ENCODE measurements around the gene CTXN2. TPM values are rescaled to one million over a fixed set of nuclear protein-coding genes. Genes with fewer than 3 reads are reported as not detected.

CTXN2 gene
- total RNA-seq, 1 experiment from 2014 or later = 0.05 TPM

DNA sequence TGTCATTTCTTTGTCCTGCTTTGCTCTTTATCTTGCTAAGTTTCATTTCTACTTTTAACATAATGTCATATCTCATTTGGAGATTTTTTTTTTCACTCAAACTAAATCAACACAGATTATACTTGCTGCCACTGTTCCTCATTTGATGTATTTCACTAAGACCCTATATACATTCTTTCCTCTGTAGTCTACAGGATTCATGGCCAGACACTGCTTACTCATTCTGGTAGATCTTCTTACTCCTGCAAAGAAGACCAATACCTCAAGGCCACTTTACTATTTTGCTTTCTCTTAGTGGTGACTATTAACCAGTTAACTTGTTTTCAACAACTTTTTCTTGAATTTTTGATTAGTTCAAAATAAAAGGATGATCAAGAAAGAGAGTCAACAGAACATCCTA is 44.1 kb upstream of the CTXN2 start:
- DNase-seq (ENCODE audit: low read depth, low spot score) (no peak), ATAC-seq (no peak)
- ChIA-PET POLR2A (no interaction called here), CTCF (no interaction called here)
- peaks cover 15% of the 10 kb centered on the region for H3K36me3 ChIP-seq (ENCODE audit: control insufficient read depth, insufficient read depth, low read length)
- TF ChIP-seq REST (IDR thresholded peaks at IDR 0.05; ENCODE audit: insufficient read depth in 1 of 2, low read depth in 2 of 2, low read length in 1 of 2) (no peak), POLR2AphosphoS5 (IDR thresholded peaks at IDR 0.05; ENCODE audit: low read depth, low read length) (no peak), TCF7L2 (IDR thresholded peaks at IDR 0.05; ENCODE audit: low read depth, low read length) (no peak), SIN3A (IDR thresholded peaks at IDR 0.05; ENCODE audit: borderline replicate concordance, insufficient read depth, low read depth, low read length) (no peak), CTCF (IDR thresholded peaks at IDR 0.05) (no peak)
- no peaks in the 10 kb centered on the region for H3K9me3 ChIP-seq (ENCODE audit: control insufficient read depth, insufficient read depth, low read depth, low read length)
- in situ Hi-C loops (cut with HindIII; ENCODE audit: low pct_unique_long_range_greater_than_20kb, low sequenced_read_pairs) (no loop called here), intact Hi-C loops (cut with micrococcal nuclease; ENCODE audit: unreplicated experiment) (no loop called here)
- no peaks in the 10 kb centered on the region for H3K4me1 ChIP-seq (ENCODE audit: control insufficient read depth, insufficient read depth, low read length)
- H3K27ac ChIP-seq (ENCODE audit: low read length) = no peak overlapping the region
- no peak overlapping the region for H3K4me3 ChIP-seq (ENCODE audit: low read depth in 2 of 2, low read length in 2 of 2)
- H3K27me3 ChIP-seq (ENCODE audit: control insufficient read depth, insufficient read depth, low read length) = no peaks in the 10 kb centered on the region
- BruUV-seq (replicated peaks) = no TSS peak

DNA sequence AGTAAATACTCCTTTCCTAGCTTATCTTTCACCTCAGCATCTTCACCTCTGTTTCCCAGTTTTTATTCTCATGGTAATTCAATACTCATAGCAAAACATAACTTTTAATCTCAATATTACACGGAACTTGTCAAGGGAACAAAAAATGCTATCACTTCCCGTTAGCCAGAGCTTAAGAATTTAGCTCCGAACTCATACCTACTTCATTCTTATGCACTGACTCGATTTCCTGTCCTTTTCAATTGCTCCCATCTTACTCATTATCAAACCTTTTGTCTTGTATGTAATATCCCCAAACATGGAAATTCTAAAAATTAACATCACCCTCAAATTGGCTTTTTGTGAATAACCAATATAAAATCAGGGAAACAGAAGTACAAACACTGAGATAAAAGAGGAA is 41.6 kb upstream of the CTXN2 start:
- Histone ChIP-seq H3K27me3 (ENCODE audit: control insufficient read depth, insufficient read depth, low read length) (no peaks in the 10 kb centered on the region), H3K9me3 (ENCODE audit: control insufficient read depth, insufficient read depth, low read depth, low read length) (no peaks in the 10 kb centered on the region), H3K36me3 (ENCODE audit: control insufficient read depth, insufficient read depth, low read length) (peaks cover 16% of the 10 kb centered on the region; the same call in 1 of the 2 replicates), H3K27ac (ENCODE audit: low read length) (no peak overlapping the region), H3K4me1 (ENCODE audit: control insufficient read depth, insufficient read depth, low read length) (no peaks in the 10 kb centered on the region), H3K4me3 (ENCODE audit: low read depth in 2 of 2, low read length in 2 of 2) (no peak overlapping the region)
- in situ Hi-C loops (cut with HindIII; ENCODE audit: low pct_unique_long_range_greater_than_20kb, low sequenced_read_pairs) (no loop called here), intact Hi-C loops (cut with micrococcal nuclease; ENCODE audit: unreplicated experiment) (no loop called here)
- TF ChIP-seq SIN3A (IDR thresholded peaks at IDR 0.05; ENCODE audit: borderline replicate concordance, insufficient read depth, low read depth, low read length) (no peak), REST (IDR thresholded peaks at IDR 0.05; ENCODE audit: insufficient read depth in 1 of 2, low read depth in 2 of 2, low read length in 1 of 2) (no peak), POLR2AphosphoS5 (IDR thresholded peaks at IDR 0.05; ENCODE audit: low read depth, low read length) (no peak), TCF7L2 (IDR thresholded peaks at IDR 0.05; ENCODE audit: low read depth, low read length) (no peak), CTCF (IDR thresholded peaks at IDR 0.05) (no peak)
- ATAC-seq (no peak), DNase-seq (ENCODE audit: low read depth, low spot score) (no peak)
- POLR2A ChIA-PET = interaction anchor here (1.2 kb wide), 1 partner anchor 28 kb away, joined by 8 read pairs; the partner anchor contains the start of gene MYEF2
- BruUV-seq (replicated peaks) = no TSS peak
- CTCF ChIA-PET = no interaction called here

Measured in Panc1 (cell line).